CD4-positive, alpha-beta T cell (primary cell): ENCODE data around the gene MAPT. TPM values are rescaled to one million over a fixed set of nuclear protein-coding genes. Genes with fewer than 3 reads are reported as not detected.

Experiments
- ATAC-seq: fragments of 200-7000 bp; cut with Tn5 transposase; one replicate; pipeline ENCODE4 v1.10.0; 2022; ENCODE audit warnings: mild to moderate bottlenecking; ENCODE audit not compliant: poor library complexity
- CTCF ChIA-PET: fragments of 350-600 bp; sonication (Branson Sonifier 250); formaldehyde crosslinking; loops from one replicate; lab custom pipeline; 2021; ENCODE audit warnings: antibody characterized with exemption, inconsistent platforms; lab: Charles Lee
- POLR2A ChIA-PET: fragments of 350-600 bp; sonication (Branson Sonifier 250); formaldehyde crosslinking; loops from one replicate; lab custom pipeline; 2021; ENCODE audit warnings: antibody characterized with exemption, inconsistent platforms; lab: Charles Lee
- DNase-seq, 14 experiments: peaks; one replicate each; pipeline ENCODE4 v3.0.0-alpha.2; 2013 to 2020; ENCODE audit warnings: mixed read lengths in 2 of 14
- H3K27ac ChIP-seq, 2 donors: one replicate each; pipeline versions ENCODE4 v1.5.1 to v1.7.0; 2013; ENCODE audit warnings: low read length in 2 of 2, low read depth in 1 of 2, mild to moderate bottlenecking in 1 of 2
- H3K27me3 ChIP-seq, 2 experiments: 1 replicate in 1 of 2; 2 replicates in 1 of 2; pipeline versions ENCODE4 v1.6.1 to v1.7.0; 2013; ENCODE audit warnings: low read length in 2 of 2, control low read depth in 1 of 2, mild to moderate bottlenecking in 1 of 2, moderate library complexity in 1 of 2; ENCODE audit not compliant: insufficient read depth in 2 of 2, control insufficient read depth in 1 of 2
- H3K36me3 ChIP-seq: one replicate; pipeline ENCODE4 v1.6.1; 2013; ENCODE audit warnings: low read length, control low read depth; ENCODE audit not compliant: insufficient read depth
- H3K4me1 ChIP-seq: one replicate; pipeline ENCODE4 v1.6.1; 2013; ENCODE audit warnings: low read length, control low read depth; ENCODE audit not compliant: insufficient read depth
- H3K4me3 ChIP-seq: one replicate; pipeline ENCODE4 v1.5.1; 2013; ENCODE audit warnings: mild to moderate bottlenecking, low read length, moderate library complexity
- H3K9me3 ChIP-seq, 2 experiments: 1 replicate in 1 of 2; 2 replicates in 1 of 2; pipeline versions ENCODE4 v1.6.1 to v1.7.0; 2013; ENCODE audit warnings: low read length in 2 of 2, mild to moderate bottlenecking in 2 of 2, control low read depth in 1 of 2, moderate library complexity in 1 of 2; ENCODE audit not compliant: control insufficient read depth in 1 of 2, insufficient read depth in 1 of 2
- H3K27ac Mint-ChIP-seq: one replicate; pipeline ENCODE4 v1.8.0; 2020; ENCODE audit warnings: mixed read lengths
- H3K27me3 Mint-ChIP-seq: one replicate; pipeline ENCODE4 v1.8.0; 2021; ENCODE audit warnings: mixed read lengths
- H3K36me3 Mint-ChIP-seq: one replicate; pipeline ENCODE4 v1.8.0; 2021; ENCODE audit warnings: low read depth, mixed read lengths
- H3K4me1 Mint-ChIP-seq: one replicate; pipeline ENCODE4 v1.8.0; 2021; ENCODE audit warnings: low read depth, mixed read lengths
- H3K4me3 Mint-ChIP-seq: one replicate; pipeline ENCODE4 v1.8.0; 2020; ENCODE audit warnings: mild to moderate bottlenecking, mixed read lengths
- H3K9me3 Mint-ChIP-seq: one replicate; pipeline ENCODE4 v1.8.0; 2020; ENCODE audit warnings: mixed read lengths
- CTCF ChIP-seq: fragments of 200-600 bp; IDR thresholded peaks from one replicate; pipeline ENCODE4 v1.8.0; 2022; ENCODE audit warnings: antibody characterized with exemption, mild to moderate bottlenecking
- intact Hi-C, 2 experiments: fragments of 100-400 bp; cut with DNase I in 1 of 2; cut with micrococcal nuclease in 1 of 2; formaldehyde crosslinking; loops; one replicate each; pipeline versions ENCODE4 v1.15.1 to v1.9.0; 2023 to 2025; cut with DNase I, micrococcal nuclease
- total RNA-seq, 174 experiments: library from RNA in 2 of 174; stranded (reverse) in 2 of 174; gene quantifications; one replicate each; pipeline ENCODE4 v1.2.3 and lab custom pipeline; 2021 to 2026

The MAPT gene
- total RNA-seq, 2 experiments from 2014 or later: 0.41 to 0.53 TPM

GRCh38 chr17:46032909-46033308 lies 138.6 kb downstream of the MAPT start:
- Histone ChIP-seq H3K36me3 (peaks cover 82% of the 10 kb centered on the region), H3K4me1 (no peaks in the 10 kb centered on the region), H3K27me3 (no peaks in the 10 kb centered on the region), H3K4me3 (no peak overlapping the region), H3K9me3 (no peaks in the 10 kb centered on the region), H3K27ac (no peak overlapping the region)
- no peak overlapping the region for H3K4me3 Mint-ChIP-seq
- no peaks in the 10 kb centered on the region for H3K9me3 Mint-ChIP-seq
- intact Hi-C loops: no loop called here
- H3K27ac Mint-ChIP-seq: peak overlapping the region; percentile 36
- H3K27me3 Mint-ChIP-seq: no peaks in the 10 kb centered on the region
- peaks cover 100% of the 10 kb centered on the region for H3K36me3 Mint-ChIP-seq
- ATAC-seq (no peak), DNase-seq (no peak)
- TF ChIP-seq CTCF: no peak
- H3K4me1 Mint-ChIP-seq: peaks cover 6% of the 10 kb centered on the region
- ChIA-PET CTCF (interaction anchor here (1.5 kb wide), 1 partner anchor 12 kb away, joined by 5 read pairs; no protein-coding TSS in a partner anchor), POLR2A (no interaction called here)

GRCh38 chr17:46033392-46033791 lies 139.0 kb downstream of the MAPT start:
- Histone ChIP-seq H3K27ac (no peak overlapping the region), H3K9me3 (no peaks in the 10 kb centered on the region), H3K4me3 (no peak overlapping the region), H3K27me3 (no peaks in the 10 kb centered on the region), H3K4me1 (no peaks in the 10 kb centered on the region), H3K36me3 (peaks cover 86% of the 10 kb centered on the region)
- Mint-ChIP-seq H3K4me1 (peaks cover 6% of the 10 kb centered on the region), H3K27ac (peak overlapping the region; percentile 36), H3K9me3 (no peaks in the 10 kb centered on the region), H3K36me3 (peaks cover 100% of the 10 kb centered on the region), H3K4me3 (no peak overlapping the region), H3K27me3 (no peaks in the 10 kb centered on the region)
- intact Hi-C loops: no loop called here
- TF ChIP-seq CTCF: no peak
- ChIA-PET CTCF (interaction anchor here (1.5 kb wide), 1 partner anchor 11 kb away, joined by 5 read pairs; no protein-coding TSS in a partner anchor), POLR2A (no interaction called here)
- no peak for DNase-seq
- no peak for ATAC-seq

- Mint-ChIP-seq H3K4me1 (peaks cover 6% of the 10 kb centered on the region), H3K4me3 (no peak overlapping the region), H3K36me3 (peaks cover 100% of the 10 kb centered on the region), H3K27ac (peak overlapping the region; percentile 50), H3K9me3 (no peaks in the 10 kb centered on the region), H3K27me3 (no peaks in the 10 kb centered on the region)
- H3K9me3 ChIP-seq: no peaks in the 10 kb centered on the region
- DNase-seq: peak in 3 of 14 experiments; percentile 27 to 70 (median 59)
- no peak for TF ChIP-seq CTCF
- peaks cover 100% of the 10 kb centered on the region for H3K36me3 ChIP-seq
- H3K27me3 ChIP-seq: no peaks in the 10 kb centered on the region
- ChIA-PET POLR2A (no interaction called here), CTCF (interaction anchor here (2.1 to 2.2 kb wide), 2 partner anchors 9 to 178 kb away, joined by 5 to 6 read pairs; no protein-coding TSS in a partner anchor)
- ATAC-seq: no peak
- no peak overlapping the region for H3K27ac ChIP-seq
- no peak overlapping the region for H3K4me3 ChIP-seq
- H3K4me1 ChIP-seq: no peaks in the 10 kb centered on the region
- intact Hi-C loops: no loop called here
Observed at GRCh38 chr17:46035112-46035818, 140.9 kb downstream of the MAPT start.
